K562 (cell line): ENCODE results near the gene NCOA3. TPM values are rescaled to one million over a fixed set of nuclear protein-coding genes. Genes with fewer than 3 reads are reported as not detected.

Experiments
- ATAC-seq: fragments of 200-7000 bp; cut with Tn5 transposase; 3 replicates; pipeline ENCODE4 v1.9.1; 2020; ENCODE audit warnings: moderate library complexity
- BruUV-seq: library from RNA; stranded (reverse); fragments of 400-500 nt; replicated peaks from 2 replicates; lab custom pipeline; 2021; lab: Mats Ljungman, UMichigan
- CTCF ChIA-PET: fragments of 300-600 bp; formaldehyde crosslinking; extraction: SDS; loops from one replicate; lab custom pipeline; 2021; ENCODE audit warnings: low intra/inter-chr PET ratio; lab: Yijun Ruan, JAX
- POLR2A ChIA-PET: fragments of 300-600, 350-650 bp; sonication (Branson Sonifier 250); formaldehyde crosslinking; extraction: SDS; loops from one replicate; lab custom pipeline; 2021; ENCODE audit warnings: antibody characterized with exemption, inconsistent platforms; lab: Yijun Ruan, JAX
- DNase-seq, 4 experiments: peaks; one replicate each; pipeline versions ENCODE4 v3.0.0 to v3.0.0-alpha.2; 2011 to 2018; ENCODE audit warnings: low spot score in 3 of 4, mixed read lengths in 3 of 4; ENCODE audit errors: extremely low read depth in 1 of 4
- FAIRE-seq: peaks from 2 replicates; lab custom pipeline; 2011; peaks lifted over from hg19 to GRCh38; lab: Jason Lieb, UNC
- H2AFZ ChIP-seq: 2 replicates; pipeline ENCODE4 v1.6.0; 2011; ENCODE audit warnings: low read depth, low read length, control low read depth, inconsistent platforms
- H3K27ac ChIP-seq: fragments of 200-600 bp; 3 replicates; pipeline ENCODE4 v1.8.0; 2011; ENCODE audit warnings: low read depth, mild to moderate bottlenecking, control low read depth, inconsistent platforms, low read length, moderate library complexity, mixed read lengths; ENCODE audit errors: extremely low read depth
- H3K27me3 ChIP-seq, 2 experiments: fragments of 300-600 bp in 1 of 2; 2 replicates in 1 of 2; 3 replicates in 1 of 2; pipeline versions ENCODE4 v1.6.0 to v1.8.0; 2011; ENCODE audit warnings: inconsistent platforms in 2 of 2, low read length in 2 of 2, mild to moderate bottlenecking in 1 of 2, mixed read lengths in 1 of 2, moderate library complexity in 1 of 2; ENCODE audit not compliant: control insufficient read depth in 2 of 2, insufficient read depth in 2 of 2
- H3K36me3 ChIP-seq: fragments of 300-600 bp; 3 replicates; pipeline ENCODE4 v1.8.0; 2011; ENCODE audit warnings: mild to moderate bottlenecking, low read length, inconsistent platforms; ENCODE audit not compliant: control insufficient read depth, insufficient read depth
- H3K4me1 ChIP-seq, 2 experiments: fragments of 200-600 bp in 1 of 2; replicated peaks in 1 of 2; 2 replicates in 1 of 2; 3 replicates in 1 of 2; pipeline versions ENCODE4 v1.5.1 to v1.8.0; 2011; ENCODE audit warnings: inconsistent platforms in 2 of 2, low read length in 2 of 2, mild to moderate bottlenecking in 1 of 2, mixed read lengths in 1 of 2, moderate library complexity in 1 of 2; ENCODE audit not compliant: control insufficient read depth in 2 of 2, insufficient read depth in 2 of 2
- H3K4me2 ChIP-seq: 2 replicates; pipeline ENCODE4 v1.6.1; 2011; ENCODE audit warnings: low read length, control low read depth, inconsistent platforms, mixed read lengths; ENCODE audit not compliant: insufficient read depth
- H3K4me3 ChIP-seq: fragments of 200-600 bp; sonication (generic), shearing (Covaris generic); 2 replicates; pipeline ENCODE4 v1.5.1; 2016; ENCODE audit warnings: control low read depth, inconsistent platforms
- H3K79me2 ChIP-seq: fragments of 200-600 bp; 3 replicates; pipeline ENCODE4 v1.8.0; 2011; ENCODE audit warnings: low read length, inconsistent platforms; ENCODE audit not compliant: control insufficient read depth, insufficient read depth
- H3K9ac ChIP-seq, 2 experiments: 2 replicates each; pipeline versions ENCODE4 v1.6.0 to v1.6.1; 2011; ENCODE audit warnings: low read depth in 2 of 2, low read length in 2 of 2, control low read depth in 1 of 2, inconsistent platforms in 1 of 2, mild to moderate bottlenecking in 1 of 2, mixed read lengths in 1 of 2; ENCODE audit not compliant: insufficient read depth in 1 of 2
- H3K9me1 ChIP-seq: one replicate; pipeline ENCODE4 v1.6.0; 2011; ENCODE audit warnings: inconsistent platforms, mild to moderate bottlenecking, low read length, moderate library complexity; ENCODE audit not compliant: control insufficient read depth, insufficient read depth
- H3K9me3 ChIP-seq: replicated peaks from 2 replicates; pipeline ENCODE4 v1.5.1; 2011; ENCODE audit warnings: low read depth, low read length, inconsistent platforms; ENCODE audit not compliant: control insufficient read depth, insufficient read depth
- H4K20me1 ChIP-seq: replicated peaks from 2 replicates; pipeline ENCODE4 v1.6.1; 2011; ENCODE audit warnings: low read length, inconsistent platforms, mixed read lengths; ENCODE audit not compliant: control insufficient read depth, insufficient read depth
- C11orf30 ChIP-seq: fragments of 450-650 bp; IDR thresholded peaks from 2 replicates; pipeline ENCODE4 v1.6.1; 2016; ENCODE audit warnings: low read depth, mild to moderate bottlenecking
- NR2C1 ChIP-seq, 2 experiments: fragments of 450-650 bp; IDR thresholded peaks; 2 replicates each; pipeline ENCODE4 v1.6.1; 2017; ENCODE audit warnings: mild to moderate bottlenecking in 2 of 2, antibody characterized with exemption in 1 of 2, inconsistent platforms in 1 of 2, missing compliant biosample characterization in 1 of 2, missing genetic modification characterization in 1 of 2
- STAT6 ChIP-seq: sonication (generic); formaldehyde crosslinking; IDR thresholded peaks from 2 replicates; pipeline ENCODE4 v1.8.1; 2023; ENCODE audit warnings: mild to moderate bottlenecking, missing genetic modification reagents
- TCF7 ChIP-seq: sonication (generic); IDR thresholded peaks from 2 replicates; pipeline ENCODE4 v1.6.1; 2016; ENCODE audit warnings: antibody characterized with exemption, borderline replicate concordance
- ZBTB11 ChIP-seq, 3 experiments: fragments of 200-800 bp in 1 of 3; fragments of 250-450 bp in 1 of 3; fragments of 450-650 bp in 1 of 3; sonication (Bioruptor Pico) in 1 of 3; sonication (Bioruptor generic) in 1 of 3; formaldehyde crosslinking in 1 of 3; IDR thresholded peaks; 2 replicates each; pipeline versions ENCODE4 v1.6.1 to v1.8.0; 2016 to 2022; ENCODE audit warnings: mild to moderate bottlenecking in 2 of 3, missing genetic modification characterization in 2 of 3, missing compliant biosample characterization in 1 of 3, moderate library complexity in 1 of 3
- ZNF217 ChIP-seq: sonication (generic); formaldehyde crosslinking; IDR thresholded peaks from 2 replicates; pipeline ENCODE4 v1.8.0; 2022; ENCODE audit warnings: mild to moderate bottlenecking, missing genetic modification reagents
- ZNF23 ChIP-seq: fragments of 250-450 bp; sonication (Bioruptor Pico); IDR thresholded peaks from 2 replicates; pipeline ENCODE4 v1.4.0; 2020; ENCODE audit warnings: mild to moderate bottlenecking
- ZNF280B ChIP-seq: fragments of 250-450 bp; sonication (Bioruptor Pico); IDR thresholded peaks from 2 replicates; pipeline ENCODE4 v1.5.1; 2021; ENCODE audit warnings: mild to moderate bottlenecking
- WGBS: fragments of 100-300 bp; shearing (Covaris generic); methylation state at CpG from one replicate; pipeline ENCODE4 v1.1.6; 2016; ENCODE audit warnings: low coverage, mixed read lengths; ENCODE audit not compliant: insufficient coverage; ENCODE audit errors: missing lambda C conversion rate; 5-methylcytosine and 5-hydroxymethylcytosine counted together
- in situ Hi-C: fragments of 300-500 bp; cut with MboI; formaldehyde crosslinking; loops from 4 replicates; pipeline ENCODE4 v1.15.0; 2018; ENCODE audit warnings: inconsistent platforms, mixed read lengths
- intact Hi-C: fragments of 100-400 bp; cut with micrococcal nuclease; formaldehyde crosslinking; loops from 2 replicates; pipeline ENCODE4 v1.14.2; 2022
- polyA plus RNA-seq, 8 experiments: library from polyadenylated mRNA; depleted of rRNA in 4 of 8; stranded (reverse) in 5 of 8; unstranded in 3 of 8; fragments of >200 nt; fragmentation: Nextera tagmentation in 2 of 8; fragmentation: Illumina TruSeq in 1 of 8; extraction: Ambion mirVana in 2 of 8; extraction: Trizol in 1 of 8; gene quantifications; 2 replicates each; pipeline versions ENCODE4 v1.2.1 to v1.2.3, GENCODE V29; 2011 to 2014; ENCODE audit warnings: inconsistent platforms in 1 of 8, missing spikeins in 1 of 8
- total RNA-seq, 7 experiments: library from RNA; depleted of rRNA in 6 of 7; stranded (reverse); fragments of >200 nt in 6 of 7; fragmentation: Illumina TruSeq in 2 of 7; extraction: Trizol in 2 of 7; gene quantifications; 2 replicates each; pipeline versions ENCODE4 v1.2.1 to v1.2.3, GENCODE V29; 2011 to 2021; ENCODE audit warnings: low replicate concordance in 1 of 7

The NCOA3 gene
- total and polyA plus RNA-seq, 9 of the 15 experiments (the other 6 are each of a cell fraction or from before 2014, with no cell fraction given) = 3.2 to 24.3 (median 14.4) TPM

GRCh38 chr20:47669927-47670890, 168.5 kb downstream of the NCOA3 start:
- H3K9me3 ChIP-seq = no peaks in the 10 kb centered on the region
- H3K4me2 ChIP-seq = no peak overlapping the region
- no peak overlapping the region for H3K9ac ChIP-seq
- no peak overlapping the region for H3K27ac ChIP-seq
- TF ChIP-seq ZBTB11 (CRISPR knock-in tag; IDR thresholded peaks at IDR 0.05) (peak in 1 of 3 experiments; percentile 90; a peak in 2 of 6 replicates), ZNF217 (CRISPR knock-in tag) (no peak), ZNF23 (CRISPR knock-in tag) (no peak), TCF7 (no peak), ZNF280B (CRISPR knock-in tag) (no peak), NR2C1 (IDR thresholded peaks at IDR 0.05) (no peak), NR2C1 (tag; IDR thresholded peaks at IDR 0.05) (no peak), C11orf30 (no peak), STAT6 (no peak)
- DNase-seq (no peak), ATAC-seq (no peak), FAIRE-seq (peak; percentile 35)
- no peaks in the 10 kb centered on the region for H3K36me3 ChIP-seq
- ChIA-PET CTCF (interaction anchor here (0.6 kb wide), 1 partner anchor 42 kb away, joined by 4 read pairs; no protein-coding TSS in a partner anchor), POLR2A (no interaction called here)
- H3K79me2 ChIP-seq = no peaks in the 10 kb centered on the region
- WGBS = 8% methylated on average over 16 of the region's 22 CpGs
- H3K4me3 ChIP-seq = no peak overlapping the region
- H4K20me1 ChIP-seq = peaks cover 21% of the 10 kb centered on the region
- H3K27me3 ChIP-seq = peaks cover 77 to 97% of the 10 kb centered on the region in 2 experiments
- H2AFZ ChIP-seq = no peak overlapping the region
- peaks cover 0 to 15% of the 10 kb centered on the region in 2 experiments; a peak in 1 of 5 replicates for H3K4me1 ChIP-seq
- no TSS peak for BruUV-seq
- intact Hi-C loops = no loop called here
- no peaks in the 10 kb centered on the region for H3K9me1 ChIP-seq
- in situ Hi-C loops = loop anchor here (5.0 kb wide), 1 partner anchor 947 kb away; no protein-coding TSS in a partner anchor
